Breast epithelium (tissue), 3 donors: ENCODE results near the gene LY9.

ENCODE experiments used
- CTCF ChIP-seq, 3 donors: fragments of 450-650 bp; IDR thresholded peaks; one replicate each; pipeline ENCODE4 v1.5.1; 2016 to 2017; ENCODE audit warnings: antibody characterized with exemption in 3 of 3, mild to moderate bottlenecking in 3 of 3, moderate library complexity in 3 of 3
- POLR2A ChIP-seq: fragments of 450-650 bp; IDR thresholded peaks from one replicate; pipeline ENCODE4 v1.6.1; 2016; ENCODE audit warnings: antibody characterized with exemption, mild to moderate bottlenecking, moderate library complexity
- POLR2AphosphoS5 ChIP-seq, 3 donors: sonication (generic); formaldehyde crosslinking; IDR thresholded peaks; one replicate each; pipeline ENCODE4 v1.6.1; 2017; ENCODE audit warnings: antibody characterized with exemption in 3 of 3

- TF ChIP-seq CTCF (IDR thresholded peaks at IDR 0.05) = no peak
- TF ChIP-seq POLR2AphosphoS5 (IDR thresholded peaks at IDR 0.05) = no peak
- TF ChIP-seq POLR2A = no peak
These were observed 57.8 kb downstream of the LY9 start for GRCh38 chr1:160853754-160854153.
